HUDEP-2 (cell line): ENCODE measurements around the gene ADGRD1.
"Not testable (repeated sequence)": the region's sequence is repeated elsewhere in the genome, so short reads cannot be mapped to it uniquely, and the experiment has no call there.

ENCODE experiments used
- DNase-seq, 76 experiments: peaks; one replicate each; lab custom pipeline; 2025; ENCODE audit not compliant: unreplicated experiment in 76 of 76; lab: John Stamatoyannopoulos, UW

ADGRD1 gene

GRCh38 chr12:130937063-130937462 lies 16.6 kb upstream of the ADGRD1 start:
- DNase-seq: no peak

GRCh38 chr12:130937546-130937945 lies 16.2 kb upstream of the ADGRD1 start:
- DNase-seq: not testable (repeated sequence)

GRCh38 chr12:130938186-130938585 lies 15.5 kb upstream of the ADGRD1 start:
- DNase-seq: no peak

GRCh38 chr12:130944878-130945277 lies 8.8 kb upstream of the ADGRD1 start:
- DNase-seq: no peak

GRCh38 chr12:130945786-130946492 lies 7.8 kb upstream of the ADGRD1 start:
- no peak for DNase-seq

- DNase-seq: no peak
Measured at GRCh38 chr12:130947028-130947613, 6.6 kb upstream of the ADGRD1 start.

- DNase-seq: no peak
Measured at GRCh38 chr12:130948136-130948535, 5.6 kb upstream of the ADGRD1 start.

- DNase-seq: no peak
Measured at GRCh38 chr12:130948751-130949150, 5.0 kb upstream of the ADGRD1 start.

- no peak for DNase-seq
Measured at GRCh38 chr12:130949806-130950205, 3.9 kb upstream of the ADGRD1 start.

- DNase-seq: no peak
Measured at GRCh38 chr12:130951636-130952035, 2.1 kb upstream of the ADGRD1 start.

GRCh38 chr12:130952171-130952954 lies 1.3 kb upstream of the ADGRD1 start:
- DNase-seq: no peak

GRCh38 chr12:130954544-130954831 lies 781 bp downstream of the ADGRD1 start:
- DNase-seq: no peak

- DNase-seq: no peak
Measured at GRCh38 chr12:130955238-130955816, 1.6 kb downstream of the ADGRD1 start.

GRCh38 chr12:130956009-130956408 lies 2.3 kb downstream of the ADGRD1 start:
- DNase-seq: no peak

- no peak for DNase-seq
Measured at GRCh38 chr12:130956456-130957303, 3.0 kb downstream of the ADGRD1 start.

GRCh38 chr12:130957304-130957621 lies 3.6 kb downstream of the ADGRD1 start:
- no peak for DNase-seq

- DNase-seq: no peak
Measured at GRCh38 chr12:130958557-130959140, 4.9 kb downstream of the ADGRD1 start.

GRCh38 chr12:130959632-130960031 lies 5.9 kb downstream of the ADGRD1 start:
- DNase-seq: no peak

GRCh38 chr12:130960058-130960457 lies 6.4 kb downstream of the ADGRD1 start:
- no peak for DNase-seq

GRCh38 chr12:130960787-130961186 lies 7.1 kb downstream of the ADGRD1 start:
- no peak for DNase-seq
